Stimulated activated CD8-positive, alpha-beta memory T cell treated with anti-CD3 and anti-CD28 coated beads, Interleukin-7, amount 100 ng/mL, for 1 hour (primary cell): ENCODE data around the gene ENGASE.
"Not testable (repeated sequence)": the region's sequence is repeated elsewhere in the genome, so short reads cannot be mapped to it uniquely, and the experiment has no call there.

Experiments
- DNase-seq, 2 donors: peaks; one replicate each; pipeline ENCODE4 v3.0.0-alpha.2; 2020; ENCODE audit warnings: low read depth in 2 of 2

The ENGASE gene, protein sequence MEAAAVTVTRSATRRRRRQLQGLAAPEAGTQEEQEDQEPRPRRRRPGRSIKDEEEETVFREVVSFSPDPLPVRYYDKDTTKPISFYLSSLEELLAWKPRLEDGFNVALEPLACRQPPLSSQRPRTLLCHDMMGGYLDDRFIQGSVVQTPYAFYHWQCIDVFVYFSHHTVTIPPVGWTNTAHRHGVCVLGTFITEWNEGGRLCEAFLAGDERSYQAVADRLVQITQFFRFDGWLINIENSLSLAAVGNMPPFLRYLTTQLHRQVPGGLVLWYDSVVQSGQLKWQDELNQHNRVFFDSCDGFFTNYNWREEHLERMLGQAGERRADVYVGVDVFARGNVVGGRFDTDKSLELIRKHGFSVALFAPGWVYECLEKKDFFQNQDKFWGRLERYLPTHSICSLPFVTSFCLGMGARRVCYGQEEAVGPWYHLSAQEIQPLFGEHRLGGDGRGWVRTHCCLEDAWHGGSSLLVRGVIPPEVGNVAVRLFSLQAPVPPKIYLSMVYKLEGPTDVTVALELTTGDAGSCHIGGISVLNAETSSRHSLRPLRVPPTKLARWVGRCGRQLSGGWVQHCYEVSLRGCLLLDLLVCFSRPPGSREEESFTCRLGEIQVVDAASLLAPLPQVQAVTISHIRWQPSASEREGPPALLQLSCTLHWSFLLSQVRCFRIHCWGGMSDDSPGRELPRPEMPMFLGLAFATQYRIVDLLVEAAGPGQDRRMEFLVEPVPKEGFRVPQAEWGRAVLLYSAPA

DNA sequence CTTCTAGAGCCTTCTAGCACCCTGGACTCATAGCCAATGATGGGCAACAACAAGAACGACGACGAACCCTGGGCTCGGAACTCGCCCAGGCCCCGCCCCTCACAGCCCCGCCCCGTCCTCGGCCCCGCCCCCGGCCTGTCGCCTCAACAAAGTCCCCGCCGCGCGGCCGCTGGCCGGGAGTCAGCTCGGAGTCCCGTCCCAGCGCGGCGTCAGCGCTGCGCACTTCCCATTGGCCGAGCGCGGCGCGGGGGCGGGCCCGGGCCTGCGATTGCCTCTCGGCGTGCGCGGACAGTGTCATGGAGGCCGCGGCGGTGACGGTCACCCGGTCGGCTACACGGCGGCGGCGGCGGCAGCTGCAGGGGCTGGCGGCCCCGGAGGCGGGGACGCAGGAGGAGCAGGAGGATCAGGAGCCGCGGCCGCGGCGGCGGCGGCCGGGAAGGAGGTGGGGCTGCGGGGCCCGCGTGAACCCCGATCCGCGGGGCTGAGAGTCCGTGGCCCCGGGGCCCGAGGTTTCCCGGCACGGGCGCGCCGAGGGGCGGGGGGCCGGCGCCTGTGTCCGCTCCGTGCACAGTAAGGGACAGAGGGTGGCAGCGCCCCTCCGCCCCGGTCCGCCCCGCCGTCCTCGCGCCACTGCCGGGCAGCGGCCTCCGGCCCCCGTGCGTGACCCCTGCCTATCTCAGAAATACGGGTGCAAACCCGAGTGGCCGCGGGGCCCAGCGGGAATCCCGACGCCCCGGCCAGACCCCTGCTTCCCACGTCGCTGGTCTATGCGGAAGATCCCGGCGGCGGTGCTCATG, at the start of gene ENGASE:
TSS of gene ENGASE (plus strand) at position 176 of the 797 bp plus-strand sequence. CDS start at position 297, 121 bp downstream.
- peak; percentile 74 to 83 for DNase-seq

DNA sequence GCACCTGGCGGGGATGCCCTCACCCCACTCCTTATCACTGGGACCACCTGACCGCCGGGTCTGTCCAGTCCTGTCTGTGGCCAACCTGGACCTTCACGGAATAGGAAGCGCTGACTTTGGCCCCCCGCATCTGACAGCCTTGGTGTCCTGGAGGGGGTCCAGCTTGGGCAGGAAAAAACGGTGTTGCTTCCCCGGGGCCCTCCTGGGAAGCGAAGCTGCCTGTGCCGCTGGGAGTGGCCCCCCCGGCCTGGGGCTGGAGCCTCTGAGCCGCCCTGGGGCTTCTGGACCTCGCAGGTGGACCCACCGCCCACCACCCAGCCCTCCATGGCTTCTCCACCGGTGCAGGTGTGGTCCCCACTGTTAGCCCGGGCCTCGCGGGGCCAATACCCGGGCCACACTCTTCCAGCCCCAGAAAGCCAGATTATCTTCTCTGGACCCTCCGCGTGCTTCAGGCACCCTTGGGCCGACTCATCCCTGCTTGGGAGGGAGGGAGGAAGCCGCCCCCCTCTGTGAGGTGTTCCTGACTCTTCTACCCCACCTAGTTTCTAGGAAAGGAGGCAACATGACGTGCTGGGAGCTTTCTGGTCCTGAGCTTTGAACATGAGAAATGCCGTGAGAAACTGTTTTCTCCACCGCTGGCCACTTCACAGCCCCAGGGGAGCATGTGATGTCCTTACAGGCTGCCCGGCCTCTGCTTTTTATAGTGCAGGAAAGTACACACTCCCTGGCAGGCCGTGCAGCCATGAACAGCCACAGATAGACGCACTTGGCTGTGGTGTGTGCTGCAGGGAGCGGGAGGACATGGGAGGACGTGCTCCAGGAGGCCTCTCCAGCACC, 49.5 kb upstream of the ENGASE start:
- no peak for DNase-seq

DNA sequence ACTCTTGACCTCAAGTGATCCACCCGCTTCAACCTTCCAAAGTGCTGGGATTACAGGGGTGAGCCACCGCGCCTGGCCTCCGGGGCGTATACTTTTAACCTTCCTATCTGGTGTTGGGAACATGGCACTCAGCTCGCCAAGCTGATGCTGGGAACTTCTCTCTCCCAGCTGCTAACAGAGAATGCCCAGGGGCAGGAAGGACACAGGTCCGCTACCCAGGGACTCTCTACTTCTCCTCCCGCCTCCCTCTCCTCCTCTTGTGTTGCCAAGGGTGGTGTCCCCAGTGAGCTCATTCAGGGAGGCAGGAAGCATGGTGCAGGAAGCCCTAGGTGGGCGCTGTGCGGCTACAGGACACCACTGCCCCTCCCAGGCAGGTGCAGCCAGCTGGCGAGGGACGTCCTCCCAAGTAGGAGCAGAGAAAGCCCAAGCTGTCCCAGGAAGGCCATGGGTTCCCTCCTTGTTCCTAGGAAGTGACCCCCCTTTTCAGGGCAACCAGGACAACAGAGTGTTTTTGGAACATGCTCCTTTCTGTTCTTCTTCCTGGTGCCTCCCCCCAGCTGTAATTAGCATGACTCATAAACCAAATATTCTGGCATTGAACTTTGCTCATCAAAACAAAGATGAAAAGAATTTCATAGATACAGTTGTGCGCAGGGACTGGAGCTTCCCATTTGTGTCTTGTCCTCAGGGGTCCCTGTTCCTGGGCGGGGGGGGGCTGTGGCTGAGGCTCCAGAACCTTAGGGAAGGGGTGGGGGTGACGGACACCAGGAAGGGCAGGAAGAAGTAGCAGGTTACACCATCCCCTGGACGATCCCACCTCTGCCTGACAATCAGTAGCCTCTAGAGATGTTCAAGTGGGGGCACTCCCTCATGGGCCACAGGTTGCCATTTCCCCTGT, 48.0 kb upstream of the ENGASE start:
- DNase-seq = no peak

DNA sequence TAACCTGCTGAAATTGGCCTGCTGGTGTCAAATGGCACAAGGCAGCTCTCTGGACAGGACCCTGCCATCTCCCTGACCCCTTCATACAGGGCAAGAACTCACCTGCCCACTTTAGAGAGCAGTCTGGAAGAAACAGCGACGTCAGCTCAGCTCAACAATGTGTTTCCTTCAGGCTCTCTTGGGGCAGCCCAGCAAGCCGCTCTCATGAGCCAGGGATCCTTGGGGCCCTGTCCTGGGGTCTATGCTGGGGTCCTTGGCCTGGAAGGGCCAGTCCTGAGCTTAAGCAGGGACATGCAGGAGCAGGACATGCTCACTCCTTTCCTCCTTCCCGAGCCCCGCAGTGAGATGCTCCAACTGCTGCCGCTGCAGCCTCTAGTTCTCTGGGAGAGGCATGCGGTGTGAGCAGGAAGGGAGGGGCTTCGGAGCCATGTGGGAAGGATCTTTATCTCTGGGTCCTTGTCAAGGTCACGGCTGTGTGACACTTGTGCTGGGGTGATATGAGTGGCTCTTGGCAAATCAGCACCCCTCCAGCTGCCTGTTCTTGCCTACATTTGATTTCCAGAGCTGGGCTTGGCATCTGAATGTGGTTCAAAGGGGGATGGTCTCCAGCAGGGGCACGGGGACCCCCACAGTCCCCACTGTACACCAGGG, 47.2 kb upstream of the ENGASE start:
- no peak for DNase-seq

DNA sequence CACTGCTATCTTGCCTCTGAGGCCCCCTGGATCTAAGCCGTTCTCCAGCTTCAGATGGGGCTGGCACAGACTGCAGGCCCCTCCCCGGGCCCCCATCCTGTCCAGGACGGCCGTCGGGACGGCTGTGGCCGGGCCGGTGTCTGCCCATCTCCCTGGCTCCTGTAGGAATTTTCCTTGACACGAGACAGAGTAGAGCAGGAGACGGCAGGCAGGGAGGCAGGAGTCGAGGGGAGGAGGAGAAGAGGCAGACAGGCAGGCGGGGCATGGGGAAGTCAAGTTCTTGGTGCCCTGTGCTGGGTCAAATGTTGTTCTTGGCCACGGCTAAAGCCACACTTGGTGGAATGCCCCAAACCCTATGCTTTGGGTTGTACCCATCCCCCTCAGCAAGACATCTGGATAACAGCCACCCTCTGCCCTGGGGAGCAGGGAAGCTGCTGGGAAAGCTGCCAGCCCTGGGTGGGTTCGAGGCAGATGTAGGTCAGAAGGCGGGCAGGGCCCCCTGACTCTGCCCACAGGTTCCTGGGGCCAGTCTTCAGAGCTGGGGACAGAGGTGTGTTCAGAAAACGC, 46.6 kb upstream of the ENGASE start:
- no peak for DNase-seq

DNA sequence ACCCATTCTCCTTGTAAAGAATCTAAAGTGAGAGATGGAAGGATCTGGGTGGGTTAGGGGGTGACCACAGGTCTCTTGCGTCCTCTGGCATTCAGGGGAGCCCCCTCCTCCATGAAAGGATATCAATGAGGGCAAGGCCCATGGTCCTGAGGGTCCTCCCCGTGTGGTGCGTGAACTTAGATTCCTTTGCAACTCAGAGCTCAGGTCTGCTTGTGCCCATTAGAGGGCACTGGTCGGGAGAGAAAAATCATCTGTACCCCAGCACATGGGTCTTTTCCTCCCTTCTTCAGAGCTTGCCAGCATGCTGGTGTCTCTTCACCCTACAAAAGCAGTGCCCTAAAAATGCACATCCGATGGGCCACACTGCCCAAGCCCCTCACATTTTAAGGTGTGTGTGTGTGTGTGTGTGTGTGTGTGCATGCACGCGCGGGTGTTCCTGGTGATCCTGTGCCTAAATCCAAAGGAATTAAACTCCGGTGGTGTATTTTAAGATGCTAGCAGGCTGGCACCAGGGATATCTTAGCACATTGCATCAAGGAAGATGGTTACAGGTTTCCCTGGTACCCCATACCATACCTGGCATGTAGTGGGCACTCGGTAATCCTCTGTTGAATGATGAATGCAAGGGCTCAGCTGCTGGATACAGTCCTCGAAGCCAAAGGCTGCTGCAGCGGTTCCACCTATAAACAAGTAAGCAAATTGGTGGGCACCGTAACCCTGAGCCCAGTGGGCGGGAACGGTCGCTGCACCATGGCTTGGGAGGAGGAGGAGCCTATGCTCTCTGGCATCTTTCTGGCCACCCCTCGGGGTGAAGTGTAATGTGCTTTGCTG, 45.9 kb upstream of the ENGASE start:
- DNase-seq = no peak

DNA sequence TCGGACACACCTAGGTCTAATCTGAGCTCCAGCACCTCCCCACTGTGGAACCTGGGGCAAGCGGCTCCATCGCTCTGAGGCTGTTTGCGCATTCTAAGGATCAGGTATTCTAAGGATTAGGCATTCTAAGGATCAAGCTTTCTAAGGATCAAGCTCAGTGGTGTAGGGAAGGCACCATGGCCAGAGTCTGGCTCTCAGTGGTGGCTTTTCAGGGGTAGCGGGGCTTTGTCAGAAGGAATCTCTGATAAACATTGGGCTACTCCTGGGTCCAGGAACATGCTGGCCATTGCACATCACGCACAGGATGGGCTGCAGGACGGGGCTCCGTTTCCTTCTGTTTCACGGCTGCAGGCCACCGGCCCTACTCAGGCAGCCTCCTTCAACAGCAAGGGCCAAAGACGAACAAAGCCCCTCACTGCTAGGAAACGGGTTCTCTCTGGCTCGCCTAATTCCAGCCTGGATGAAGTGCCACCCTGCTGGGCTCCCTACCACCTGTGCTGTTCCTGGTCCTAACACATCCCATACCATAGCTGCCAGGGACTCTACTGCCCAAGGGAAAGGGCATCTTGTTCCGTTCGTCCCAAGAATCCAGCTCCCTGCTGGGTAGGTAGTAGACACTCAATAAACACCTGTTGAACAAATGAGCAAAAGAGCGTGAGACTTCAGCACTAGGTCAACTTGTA, 45.2 kb upstream of the ENGASE start:
- DNase-seq = no peak

DNA sequence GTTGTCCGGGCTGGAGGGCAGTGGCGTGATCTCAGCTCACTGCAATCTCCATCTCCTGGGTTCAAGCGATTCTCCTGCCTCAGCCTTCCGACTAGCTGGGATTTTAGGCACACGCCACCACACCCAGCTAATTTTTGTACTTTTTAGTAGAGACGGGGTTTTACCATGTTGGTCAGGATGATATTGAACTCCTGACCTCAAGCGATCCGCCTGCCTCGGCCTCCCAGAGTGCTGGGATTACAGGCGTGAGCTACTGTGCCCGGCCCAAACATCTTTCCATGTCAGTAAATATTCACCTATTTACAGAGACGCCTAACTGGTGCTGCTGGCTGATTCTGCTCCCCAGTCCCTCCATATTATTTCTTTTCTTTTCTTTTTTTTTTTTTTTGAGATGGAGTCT, 44.0 kb upstream of the ENGASE start:
- not testable (repeated sequence) for DNase-seq

DNA sequence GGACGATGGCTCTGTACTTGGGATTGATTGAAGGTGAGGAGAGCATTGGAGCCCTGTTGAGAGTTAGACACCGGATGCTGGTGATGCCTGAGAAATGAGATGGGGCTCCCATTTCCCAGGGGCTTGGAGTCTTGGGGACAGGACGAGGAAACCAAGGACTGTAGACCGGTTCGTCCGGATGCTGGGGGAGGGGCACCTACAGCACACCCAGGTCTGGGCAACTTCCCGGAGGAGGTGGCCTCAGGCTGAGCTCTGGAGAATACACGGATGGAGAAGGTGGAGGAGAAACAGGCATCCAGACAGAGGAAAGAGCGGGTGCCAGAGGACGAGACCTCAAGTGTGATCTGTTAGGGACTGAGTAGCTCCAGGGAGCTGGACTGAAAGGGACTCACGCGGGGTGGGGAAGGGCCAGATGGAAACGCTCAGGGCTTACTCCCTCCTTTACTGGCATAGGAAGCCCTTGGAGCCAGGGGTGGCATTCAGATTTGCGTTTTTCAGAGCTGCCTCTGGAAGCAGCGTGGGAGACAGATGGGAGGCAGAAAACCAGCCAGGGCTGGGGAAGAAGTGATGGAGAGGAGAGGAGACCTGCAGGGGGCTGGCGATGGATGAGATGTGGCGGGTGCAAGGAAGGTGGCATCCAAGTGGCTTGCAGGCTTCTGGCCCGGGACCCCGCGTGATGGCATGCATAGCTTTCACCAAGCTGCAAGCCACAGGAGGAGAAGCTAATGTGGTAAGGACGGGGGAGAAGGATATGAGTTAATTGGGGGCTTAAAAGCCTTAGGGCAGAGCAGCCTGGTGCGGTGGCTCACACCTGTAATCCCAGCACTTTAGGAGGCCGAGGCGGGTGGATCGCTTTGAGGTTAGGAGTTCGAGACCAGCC, 42.4 kb upstream of the ENGASE start:
- no peak for DNase-seq

DNA sequence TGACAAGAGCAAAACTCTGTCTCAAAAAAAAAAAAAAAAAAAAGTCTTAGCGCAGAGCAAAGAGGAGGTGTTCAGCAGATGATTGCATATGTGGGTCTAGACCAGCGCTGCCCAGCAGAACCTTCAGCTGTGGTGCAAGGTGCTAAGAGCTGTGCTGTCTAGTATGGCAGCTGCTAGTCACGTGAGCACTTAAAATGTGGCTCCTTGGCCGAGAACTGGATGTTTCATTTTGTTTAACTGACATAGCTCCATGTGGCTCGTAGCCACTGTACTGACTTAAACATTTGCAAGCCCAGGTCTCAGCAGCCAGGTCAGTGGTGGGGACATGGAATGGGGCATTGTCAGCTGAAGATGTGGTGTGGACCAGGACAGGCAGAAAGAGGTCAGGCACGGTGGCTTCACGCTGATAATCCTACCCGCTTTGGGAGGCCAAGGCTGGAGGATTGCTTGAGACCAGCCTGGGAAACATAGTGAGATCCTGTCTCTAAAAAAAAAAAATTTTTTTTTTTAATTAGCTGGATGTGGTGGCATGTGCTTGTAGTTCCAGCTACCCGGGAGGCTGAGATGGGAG, 41.5 kb upstream of the ENGASE start:
- no peak for DNase-seq

DNA sequence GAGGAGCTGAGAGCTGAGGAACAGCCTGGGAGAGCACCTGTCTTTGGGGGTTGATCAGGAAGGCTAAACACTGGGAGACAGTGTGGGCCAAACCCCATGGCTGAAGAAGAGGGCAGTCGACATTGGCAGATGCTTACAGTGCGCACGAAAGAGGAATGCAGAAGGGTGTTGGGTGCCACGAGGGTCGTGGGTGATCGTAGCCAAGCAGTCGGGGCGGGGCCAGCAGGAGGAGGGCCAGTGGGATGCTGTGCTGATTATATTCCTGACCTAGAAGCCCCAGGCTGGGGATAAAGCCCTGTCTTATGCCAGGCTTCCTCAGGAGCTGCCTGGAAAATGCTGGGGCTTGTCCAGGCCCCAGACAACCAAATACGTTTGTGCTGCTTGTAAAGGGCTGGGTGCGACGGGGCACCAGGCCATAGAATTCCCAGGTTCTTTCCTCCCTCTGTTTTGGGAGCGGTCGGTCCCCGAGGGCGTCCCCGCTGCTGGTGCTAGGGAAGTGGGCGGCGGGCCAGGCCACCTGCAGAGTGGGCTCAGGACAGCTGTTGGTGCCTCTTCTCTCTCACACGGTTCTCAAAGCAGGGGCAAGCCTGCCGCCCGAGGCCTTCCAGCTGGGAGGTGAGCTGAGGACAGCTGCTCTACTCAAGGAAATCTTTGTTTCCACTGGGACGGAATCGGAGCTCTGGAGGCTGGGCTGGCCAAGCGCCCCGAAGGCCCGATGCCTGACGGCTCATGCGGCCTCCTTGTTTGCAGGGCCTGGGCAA, 40.7 kb upstream of the ENGASE start:
- DNase-seq = no peak

DNA sequence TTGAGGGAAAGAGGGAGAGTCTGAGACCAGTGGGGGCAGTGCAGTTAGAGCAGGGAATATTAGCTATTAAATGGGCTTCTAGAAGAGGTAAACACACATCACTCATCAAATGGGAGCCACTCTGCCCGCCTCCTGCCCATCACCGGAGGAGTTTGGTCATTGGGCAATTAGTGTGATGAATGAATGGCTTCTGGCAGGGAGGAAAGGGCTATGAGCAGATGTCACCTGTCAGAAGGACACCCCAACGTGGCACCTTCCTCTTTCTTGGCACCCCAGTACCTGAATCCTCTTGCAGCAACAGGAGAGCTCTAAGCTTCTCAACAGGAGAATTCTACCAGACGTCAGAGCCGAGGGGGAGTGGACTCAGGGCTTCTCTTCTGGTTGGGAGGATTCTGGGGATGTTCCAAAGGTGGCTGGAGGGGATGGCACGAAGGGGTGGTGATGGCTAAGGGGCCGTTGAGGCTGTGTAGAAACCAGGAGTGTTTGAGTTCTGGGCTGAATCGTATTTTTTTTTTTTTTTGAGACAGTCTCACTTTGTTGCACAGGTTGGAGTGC, 39.6 kb upstream of the ENGASE start:
- DNase-seq = no peak

DNA sequence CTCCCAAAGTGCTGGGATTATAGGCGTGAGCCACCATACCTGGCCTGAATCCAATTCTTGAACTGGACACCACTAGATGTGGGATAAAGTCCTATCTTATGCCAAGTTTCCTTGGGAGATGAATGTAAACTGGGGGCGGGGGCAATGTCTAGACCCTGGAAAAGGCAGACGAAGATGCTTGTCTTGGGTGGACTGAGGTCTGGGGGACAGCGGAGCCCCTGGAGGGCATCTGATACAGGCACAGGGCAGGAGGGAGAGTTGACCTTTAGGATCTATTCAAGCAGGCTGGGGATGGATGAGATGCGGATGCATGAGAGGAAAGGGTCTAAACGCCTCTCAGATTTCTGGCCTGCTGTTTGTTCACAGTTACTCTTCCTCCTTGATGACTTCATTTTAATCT, 38.9 kb upstream of the ENGASE start:
- no peak for DNase-seq

DNA sequence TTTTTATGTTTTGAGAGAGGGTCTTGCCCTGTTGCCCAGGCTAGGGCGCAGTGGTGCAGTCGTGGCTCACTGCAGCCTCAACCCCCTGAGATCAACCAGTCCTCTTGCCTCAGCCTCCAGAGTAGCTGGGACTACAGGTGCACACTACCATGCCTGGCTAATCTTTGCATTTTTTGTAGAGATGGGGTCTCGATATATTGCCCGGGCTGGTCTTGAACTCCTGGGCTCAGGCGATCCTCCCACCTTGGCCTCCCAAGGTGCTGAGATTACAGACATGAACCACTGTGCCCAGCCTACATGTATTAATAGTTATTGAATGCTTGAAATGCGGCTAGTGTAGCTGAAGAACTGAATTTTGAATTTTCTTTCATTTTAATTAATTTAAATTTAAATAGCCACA, 38.4 kb upstream of the ENGASE start:
- no peak for DNase-seq

DNA sequence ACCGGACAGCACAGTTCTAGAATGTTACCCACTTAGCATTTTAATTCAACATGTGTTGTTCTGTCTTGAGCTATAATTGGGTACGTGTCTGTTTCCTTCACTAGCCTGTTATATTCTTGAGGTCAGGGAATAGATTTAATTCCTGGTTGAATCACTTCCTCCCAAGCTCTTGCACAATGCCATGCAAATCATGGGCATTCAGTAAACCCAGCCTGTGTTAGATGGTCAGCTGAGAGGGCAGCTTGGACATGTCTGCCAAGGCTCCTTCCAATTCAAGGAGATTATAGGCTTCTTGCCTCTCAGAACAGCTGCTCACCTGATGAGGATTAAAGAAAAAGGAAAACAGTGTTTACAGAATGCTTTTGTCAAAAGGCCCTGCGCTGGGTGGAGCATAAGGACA, 38.0 kb upstream of the ENGASE start:
- DNase-seq = no peak
